Neural cell (in vitro differentiated cells): ENCODE measurements around the gene THTPA. TPM values are rescaled to one million over a fixed set of nuclear protein-coding genes. Genes with fewer than 3 reads are reported as not detected.

Experiments used
- H2AFZ ChIP-seq: fragments of 200-600, 300-800 bp; sonication (generic), shearing (Covaris generic); 2 replicates; pipeline ENCODE4 v1.6.0; 2014; ENCODE audit warnings: low read depth, mild to moderate bottlenecking, antibody characterized with exemption, low read length, moderate library complexity
- H3F3A ChIP-seq: fragments of 200-600 bp; shearing (Covaris generic); 2 replicates; pipeline ENCODE4 v1.6.1; 2016; ENCODE audit warnings: mild to moderate bottlenecking, moderate library complexity, mixed read lengths, antibody characterized with exemption, low read length; ENCODE audit not compliant: insufficient read depth, poor library complexity, severe bottlenecking
- H3K27ac ChIP-seq: fragments of 200-600, 300-800 bp; sonication (generic), shearing (Covaris generic); 2 replicates; pipeline ENCODE4 v1.5.1; 2014; ENCODE audit warnings: mild to moderate bottlenecking, low read length, moderate library complexity
- H3K27me3 ChIP-seq: fragments of 300-800, 200-600 bp; sonication (generic), shearing (Covaris generic); 2 replicates; pipeline ENCODE4 v1.6.0; 2014; ENCODE audit warnings: mild to moderate bottlenecking, low read depth, low read length, moderate library complexity; ENCODE audit not compliant: insufficient read depth
- H3K36me3 ChIP-seq: fragments of 300-800, 200-600 bp; sonication (generic), shearing (Covaris generic); 2 replicates; pipeline ENCODE4 v1.5.1; 2014; ENCODE audit warnings: mild to moderate bottlenecking, antibody characterized with exemption, low read length, moderate library complexity; ENCODE audit not compliant: insufficient read depth
- H3K4me2 ChIP-seq: fragments of 300-800, 200-600 bp; sonication (generic), shearing (Covaris generic); 2 replicates; pipeline ENCODE4 v1.6.0; 2014; ENCODE audit warnings: mild to moderate bottlenecking, low read length
- H3K4me3 ChIP-seq: fragments of 300-800, 200-600 bp; sonication (generic), shearing (Covaris generic); 2 replicates; pipeline ENCODE4 v1.5.1; 2014; ENCODE audit warnings: mild to moderate bottlenecking, low read length, moderate library complexity
- H3K79me2 ChIP-seq: fragments of 200-600 bp; shearing (Covaris generic); replicated peaks from 2 replicates; pipeline ENCODE4 v1.6.0; 2014; ENCODE audit warnings: mild to moderate bottlenecking, low read length, moderate library complexity; ENCODE audit not compliant: insufficient read depth
- H3K9ac ChIP-seq: fragments of 300-800, 200-600 bp; sonication (generic), shearing (Covaris generic); 2 replicates; pipeline ENCODE4 v1.6.1; 2016; ENCODE audit warnings: mild to moderate bottlenecking, low read length, mixed read lengths
- H3K9me2 ChIP-seq: fragments of 200-600 bp; shearing (Covaris generic); 2 replicates; pipeline ENCODE4 v1.6.1; 2016; ENCODE audit warnings: mild to moderate bottlenecking, low read length, mixed read lengths; ENCODE audit not compliant: insufficient read depth
- H3K9me3 ChIP-seq: fragments of 200-600, 300-800 bp; sonication (generic), shearing (Covaris generic); 2 replicates; pipeline ENCODE4 v1.6.1; 2016; ENCODE audit warnings: mild to moderate bottlenecking, mixed run types, low read length, moderate library complexity, mixed read lengths
- H4K20me1 ChIP-seq: fragments of 200-600 bp; shearing (Covaris generic); 2 replicates; pipeline ENCODE4 v1.6.1; 2016; ENCODE audit warnings: mild to moderate bottlenecking, mixed run types; ENCODE audit not compliant: insufficient read depth
- CTCF ChIP-seq: fragments of 450-650 bp; IDR thresholded peaks from 2 replicates; pipeline ENCODE4 v1.5.1; 2014; ENCODE audit warnings: antibody characterized with exemption, mild to moderate bottlenecking, moderate library complexity; ENCODE audit not compliant: poor library complexity, severe bottlenecking
- EP300 ChIP-seq: fragments of 450-650 bp; conservative IDR thresholded peaks from 2 replicates; pipeline ENCODE4 v1.6.1; 2014; ENCODE audit warnings: antibody characterized with exemption, mild to moderate bottlenecking, moderate library complexity; ENCODE audit not compliant: poor library complexity, severe bottlenecking
- EZH2 ChIP-seq: fragments of 200-600, 300-800 bp; shearing (Covaris generic), sonication (generic); IDR thresholded peaks from 2 replicates; pipeline ENCODE4 v1.6.1; 2014; ENCODE audit warnings: antibody characterized with exemption, low read length, borderline replicate concordance, mild to moderate bottlenecking; ENCODE audit not compliant: insufficient read depth, poor library complexity, severe bottlenecking
- MXI1 ChIP-seq: fragments of 450-650 bp; conservative IDR thresholded peaks from 2 replicates; pipeline ENCODE4 v1.6.1; 2014; ENCODE audit warnings: antibody characterized with exemption, mild to moderate bottlenecking; ENCODE audit not compliant: poor library complexity, severe bottlenecking
- POLR2AphosphoS5 ChIP-seq: IDR thresholded peaks from 2 replicates; pipeline ENCODE4 v1.6.1; 2012
- RAD21 ChIP-seq: fragments of 450-650 bp; conservative IDR thresholded peaks from 2 replicates; pipeline ENCODE4 v1.6.1; 2014; ENCODE audit warnings: antibody characterized with exemption, mild to moderate bottlenecking, moderate library complexity
- REST ChIP-seq: IDR thresholded peaks from 2 replicates; pipeline ENCODE4 v1.6.1; 2012; ENCODE audit warnings: borderline replicate concordance
- SMC3 ChIP-seq: fragments of 450-650 bp; conservative IDR thresholded peaks from 2 replicates; pipeline ENCODE4 v1.6.1; 2014; ENCODE audit warnings: antibody characterized with exemption, mild to moderate bottlenecking, moderate library complexity; ENCODE audit not compliant: poor library complexity
- TAF1 ChIP-seq: IDR thresholded peaks from 2 replicates; pipeline ENCODE4 v1.6.1; 2012; ENCODE audit warnings: low read depth
- polyA plus RNA-seq: library from polyadenylated mRNA; depleted of rRNA; stranded (reverse); fragments of >200 nt; gene quantifications from 2 replicates; pipeline ENCODE4 v1.2.3, GENCODE V29; 2014

THTPA gene
- polyA plus RNA-seq, 1 donor from 2014 or later, result 51.3 TPM

- H3K4me3 ChIP-seq, result no peak overlapping the region
- H3K4me2 ChIP-seq, result no peak overlapping the region
- TF ChIP-seq SMC3 (no peak), REST (no peak), TAF1 (no peak), CTCF (no peak), MXI1 (no peak), RAD21 (no peak), EP300 (no peak), EZH2 (no peak), POLR2AphosphoS5 (no peak)
- H3K27ac ChIP-seq, result no peak overlapping the region
- no peak overlapping the region for H2AFZ ChIP-seq
- H4K20me1 ChIP-seq, result no peaks in the 10 kb centered on the region
- no peaks in the 10 kb centered on the region for H3K9me2 ChIP-seq
- no peak overlapping the region for H3K9ac ChIP-seq
- peaks cover 4% of the 10 kb centered on the region for H3F3A ChIP-seq
- H3K36me3 ChIP-seq, result peaks cover 5% of the 10 kb centered on the region
- H3K79me2 ChIP-seq, result peaks cover 63% of the 10 kb centered on the region
- H3K9me3 ChIP-seq, result no peaks in the 10 kb centered on the region
- H3K27me3 ChIP-seq, result no peaks in the 10 kb centered on the region
These were observed 9.5 kb upstream of the THTPA start for GRCh38 chr14:23546450-23547035.

- Histone ChIP-seq H3K9me2 (no peaks in the 10 kb centered on the region), H3K4me2 (peak overlapping the region; percentile 98), H3F3A (peaks cover 4% of the 10 kb centered on the region), H3K4me3 (peak overlapping the region; percentile 89), H3K36me3 (peaks cover 5% of the 10 kb centered on the region), H3K9me3 (no peaks in the 10 kb centered on the region), H3K9ac (peak overlapping the region; percentile 100), H3K27ac (peak overlapping the region; percentile 100), H4K20me1 (no peaks in the 10 kb centered on the region), H3K27me3 (no peaks in the 10 kb centered on the region), H2AFZ (no peak overlapping the region), H3K79me2 (peaks cover 61% of the 10 kb centered on the region)
- no peak for TF ChIP-seq EP300
- no peak for TF ChIP-seq POLR2AphosphoS5
These were observed 8.1 kb upstream of the THTPA start for GRCh38 chr14:23547924-23548323.
